ENCODE results near the gene CETP.

CETP gene

GRCh38 chr16:56946767-56947603, 14.8 kb upstream of the CETP start:
- 93 to 97% methylated on average over 7 of the region's 10 CpGs for WGBS, 2 experiments (ENCODE audit: insufficient coverage in 2 of 2)
- no peak overlapping the region for H3K4me3 ChIP-seq (ENCODE audit: extremely low read depth, insufficient read depth, low read length, poor library complexity, severe bottlenecking)

GRCh38 chr16:56947604-56947995, 14.2 kb upstream of the CETP start:
- Histone ChIP-seq H3K4me3 (ENCODE audit: extremely low read depth, insufficient read depth, low read length, poor library complexity, severe bottlenecking) (no peak overlapping the region), H3K27ac (ENCODE audit: low read depth, low read length, severe bottlenecking) (no peak overlapping the region), H3K36me3 (ENCODE audit: control insufficient read depth, insufficient read depth, low read length) (peaks cover 41% of the 10 kb centered on the region), H3K4me1 (ENCODE audit: control insufficient read depth, insufficient read depth, low read length, poor library complexity, severe bottlenecking) (no peaks in the 10 kb centered on the region), H3K9me3 (ENCODE audit: control insufficient read depth, low read length) (no peaks in the 10 kb centered on the region)
- 88 to 100% methylated on average over 2 of the region's 2 CpGs for WGBS, 2 experiments (ENCODE audit: insufficient coverage in 2 of 2)

More at GRCh38 chr16:56946767-56947603, 14.8 kb upstream of the CETP start:
- H3K4me1 ChIP-seq (ENCODE audit: control insufficient read depth, insufficient read depth, low read length, poor library complexity, severe bottlenecking), result no peaks in the 10 kb centered on the region
- no peaks in the 10 kb centered on the region for H3K9me3 ChIP-seq (ENCODE audit: control insufficient read depth, low read length)
- H3K27ac ChIP-seq (ENCODE audit: low read depth, low read length, severe bottlenecking), result peak overlapping the region; percentile 16
- H3K36me3 ChIP-seq (ENCODE audit: control insufficient read depth, insufficient read depth, low read length), result peaks cover 47% of the 10 kb centered on the region

- WGBS, 2 experiments (ENCODE audit: insufficient coverage in 2 of 2), result 86 to 98% methylated on average over 4 of the region's 6 CpGs
- H3K4me3 ChIP-seq (ENCODE audit: extremely low read depth, insufficient read depth, low read length, poor library complexity, severe bottlenecking), result no peak overlapping the region
- no peak overlapping the region for H3K27ac ChIP-seq (ENCODE audit: low read depth, low read length, severe bottlenecking)
- peaks cover 35% of the 10 kb centered on the region for H3K36me3 ChIP-seq (ENCODE audit: control insufficient read depth, insufficient read depth, low read length)
- no peaks in the 10 kb centered on the region for H3K4me1 ChIP-seq (ENCODE audit: control insufficient read depth, insufficient read depth, low read length, poor library complexity, severe bottlenecking)
- no peaks in the 10 kb centered on the region for H3K9me3 ChIP-seq (ENCODE audit: control insufficient read depth, low read length)
Observed at GRCh38 chr16:56948234-56948633, 13.5 kb upstream of the CETP start.

GRCh38 chr16:56950051-56950450, 11.7 kb upstream of the CETP start:
- no peaks in the 10 kb centered on the region for H3K9me3 ChIP-seq (ENCODE audit: control insufficient read depth, low read length)
- H3K36me3 ChIP-seq (ENCODE audit: control insufficient read depth, insufficient read depth, low read length), result peaks cover 17% of the 10 kb centered on the region
- H3K4me3 ChIP-seq (ENCODE audit: extremely low read depth, insufficient read depth, low read length, poor library complexity, severe bottlenecking), result no peak overlapping the region
- H3K27ac ChIP-seq (ENCODE audit: low read depth, low read length, severe bottlenecking), result no peak overlapping the region
- H3K4me1 ChIP-seq (ENCODE audit: control insufficient read depth, insufficient read depth, low read length, poor library complexity, severe bottlenecking), result no peaks in the 10 kb centered on the region
- 100% methylated on average over 4 of the region's 4 CpGs; no CpG with 5 or more reads in 1 of the 2 experiments for WGBS, 2 experiments (ENCODE audit: insufficient coverage in 2 of 2)

GRCh38 chr16:56950455-56950854, 11.3 kb upstream of the CETP start:
- WGBS, 2 experiments (ENCODE audit: insufficient coverage in 2 of 2), result 92 to 94% methylated on average over 6 to 7 of the region's 7 CpGs
- no peak overlapping the region for H3K27ac ChIP-seq (ENCODE audit: low read depth, low read length, severe bottlenecking)

GRCh38 chr16:56950881-56951771, 10.6 kb upstream of the CETP start:
- Histone ChIP-seq H3K27ac (ENCODE audit: low read depth, low read length, severe bottlenecking) (no peak overlapping the region), H3K4me3 (ENCODE audit: extremely low read depth, insufficient read depth, low read length, poor library complexity, severe bottlenecking) (no peak overlapping the region), H3K36me3 (ENCODE audit: control insufficient read depth, insufficient read depth, low read length) (peaks cover 9% of the 10 kb centered on the region), H3K4me1 (ENCODE audit: control insufficient read depth, insufficient read depth, low read length, poor library complexity, severe bottlenecking) (no peaks in the 10 kb centered on the region), H3K9me3 (ENCODE audit: control insufficient read depth, low read length) (no peaks in the 10 kb centered on the region)
- WGBS, 2 experiments (ENCODE audit: insufficient coverage in 2 of 2), result 74 to 83% methylated on average over 14 to 15 of the region's 15 CpGs

More at GRCh38 chr16:56950455-56950854, 11.3 kb upstream of the CETP start:
- H3K36me3 ChIP-seq (ENCODE audit: control insufficient read depth, insufficient read depth, low read length), result peaks cover 13% of the 10 kb centered on the region
- H3K4me3 ChIP-seq (ENCODE audit: extremely low read depth, insufficient read depth, low read length, poor library complexity, severe bottlenecking), result no peak overlapping the region
- no peaks in the 10 kb centered on the region for H3K9me3 ChIP-seq (ENCODE audit: control insufficient read depth, low read length)
- no peaks in the 10 kb centered on the region for H3K4me1 ChIP-seq (ENCODE audit: control insufficient read depth, insufficient read depth, low read length, poor library complexity, severe bottlenecking)

- no peaks in the 10 kb centered on the region for H3K36me3 ChIP-seq (ENCODE audit: control insufficient read depth, insufficient read depth, low read length)
- no peaks in the 10 kb centered on the region for H3K4me1 ChIP-seq (ENCODE audit: control insufficient read depth, insufficient read depth, low read length, poor library complexity, severe bottlenecking)
- H3K9me3 ChIP-seq (ENCODE audit: control insufficient read depth, low read length), result no peaks in the 10 kb centered on the region
- WGBS, 2 experiments (ENCODE audit: insufficient coverage in 2 of 2), result 76 to 89% methylated on average over 6 of the region's 6 CpGs
- H3K27ac ChIP-seq (ENCODE audit: low read depth, low read length, severe bottlenecking), result no peak overlapping the region
- H3K4me3 ChIP-seq (ENCODE audit: extremely low read depth, insufficient read depth, low read length, poor library complexity, severe bottlenecking), result no peak overlapping the region
Observed at GRCh38 chr16:56953006-56953405, 8.7 kb upstream of the CETP start.

GRCh38 chr16:56956076-56956475, 5.7 kb upstream of the CETP start:
- 80 to 93% methylated on average over 1 to 3 of the region's 4 CpGs for WGBS, 2 experiments (ENCODE audit: insufficient coverage in 2 of 2)
- H3K9me3 ChIP-seq (ENCODE audit: control insufficient read depth, low read length), result no peaks in the 10 kb centered on the region
- no peaks in the 10 kb centered on the region for H3K36me3 ChIP-seq (ENCODE audit: control insufficient read depth, insufficient read depth, low read length)
- no peaks in the 10 kb centered on the region for H3K4me1 ChIP-seq (ENCODE audit: control insufficient read depth, insufficient read depth, low read length, poor library complexity, severe bottlenecking)
- H3K27ac ChIP-seq (ENCODE audit: low read depth, low read length, severe bottlenecking), result no peak overlapping the region
- no peak overlapping the region for H3K4me3 ChIP-seq (ENCODE audit: extremely low read depth, insufficient read depth, low read length, poor library complexity, severe bottlenecking)

- no peak overlapping the region for H3K27ac ChIP-seq (ENCODE audit: low read depth, low read length, severe bottlenecking)
- WGBS, 2 experiments (ENCODE audit: insufficient coverage in 2 of 2), result 80% methylated on average over 3 of the region's 4 CpGs; no CpG with 5 or more reads in 1 of the 2 experiments
- H3K4me3 ChIP-seq (ENCODE audit: extremely low read depth, insufficient read depth, low read length, poor library complexity, severe bottlenecking), result no peak overlapping the region
- H3K9me3 ChIP-seq (ENCODE audit: control insufficient read depth, low read length), result no peaks in the 10 kb centered on the region
- H3K4me1 ChIP-seq (ENCODE audit: control insufficient read depth, insufficient read depth, low read length, poor library complexity, severe bottlenecking), result no peaks in the 10 kb centered on the region
- no peaks in the 10 kb centered on the region for H3K36me3 ChIP-seq (ENCODE audit: control insufficient read depth, insufficient read depth, low read length)
Observed at GRCh38 chr16:56956756-56957155, 5.0 kb upstream of the CETP start.

GRCh38 chr16:56960681-56961281, 969 bp upstream of the CETP start:
- Histone ChIP-seq H3K9me3 (ENCODE audit: control insufficient read depth, low read length) (no peaks in the 10 kb centered on the region), H3K36me3 (ENCODE audit: control insufficient read depth, insufficient read depth, low read length) (no peaks in the 10 kb centered on the region), H3K4me3 (ENCODE audit: extremely low read depth, insufficient read depth, low read length, poor library complexity, severe bottlenecking) (no peak overlapping the region), H3K4me1 (ENCODE audit: control insufficient read depth, insufficient read depth, low read length, poor library complexity, severe bottlenecking) (no peaks in the 10 kb centered on the region), H3K27ac (ENCODE audit: low read depth, low read length, severe bottlenecking) (no peak overlapping the region)
- WGBS, 2 experiments (ENCODE audit: insufficient coverage in 2 of 2), result 82 to 88% methylated on average over 9 to 10 of the region's 13 CpGs
